Suprapubic skin (tissue), 3 donors: ENCODE measurements around the gene ARPIN.

Experiments
- EP300 ChIP-seq: sonication (generic); formaldehyde crosslinking; IDR thresholded peaks from one replicate; pipeline ENCODE4 v1.6.1; 2017; ENCODE audit warnings: antibody characterized with exemption
- POLR2A ChIP-seq, 2 donors: fragments of 450-650 bp; IDR thresholded peaks; one replicate each; pipeline ENCODE4 v1.6.1; 2017; ENCODE audit warnings: antibody characterized with exemption in 2 of 2, mild to moderate bottlenecking in 2 of 2, moderate library complexity in 2 of 2
- TF ChIP-seq, protein P1 (sequence below), 2 donors: fragments of 200-600 bp in 1 of 2; fragments of 450-650 bp in 1 of 2; sonication (generic) in 1 of 2; IDR thresholded peaks; one replicate each; pipeline ENCODE4 v1.5.1; 2016 to 2019; ENCODE audit warnings: antibody characterized with exemption in 2 of 2, mild to moderate bottlenecking in 1 of 2, moderate library complexity in 1 of 2

GRCh38 chr15:89948796-89949195, 36.0 kb upstream of the ARPIN start:
- TF ChIP-seq, protein P1, sequence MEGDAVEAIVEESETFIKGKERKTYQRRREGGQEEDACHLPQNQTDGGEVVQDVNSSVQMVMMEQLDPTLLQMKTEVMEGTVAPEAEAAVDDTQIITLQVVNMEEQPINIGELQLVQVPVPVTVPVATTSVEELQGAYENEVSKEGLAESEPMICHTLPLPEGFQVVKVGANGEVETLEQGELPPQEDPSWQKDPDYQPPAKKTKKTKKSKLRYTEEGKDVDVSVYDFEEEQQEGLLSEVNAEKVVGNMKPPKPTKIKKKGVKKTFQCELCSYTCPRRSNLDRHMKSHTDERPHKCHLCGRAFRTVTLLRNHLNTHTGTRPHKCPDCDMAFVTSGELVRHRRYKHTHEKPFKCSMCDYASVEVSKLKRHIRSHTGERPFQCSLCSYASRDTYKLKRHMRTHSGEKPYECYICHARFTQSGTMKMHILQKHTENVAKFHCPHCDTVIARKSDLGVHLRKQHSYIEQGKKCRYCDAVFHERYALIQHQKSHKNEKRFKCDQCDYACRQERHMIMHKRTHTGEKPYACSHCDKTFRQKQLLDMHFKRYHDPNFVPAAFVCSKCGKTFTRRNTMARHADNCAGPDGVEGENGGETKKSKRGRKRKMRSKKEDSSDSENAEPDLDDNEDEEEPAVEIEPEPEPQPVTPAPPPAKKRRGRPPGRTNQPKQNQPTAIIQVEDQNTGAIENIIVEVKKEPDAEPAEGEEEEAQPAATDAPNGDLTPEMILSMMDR (IDR thresholded peaks at IDR 0.05), result no peak
- TF ChIP-seq POLR2A (IDR thresholded peaks at IDR 0.05) (no peak), EP300 (no peak)
